Measurements from ENCODE around the gene ECHDC3.

- TF ChIP-seq POLR2A (IDR thresholded peaks at IDR 0.05; ENCODE audit: low read depth, low read length), result no peak
- no peak for TF ChIP-seq CTCF (IDR thresholded peaks at IDR 0.05; ENCODE audit: extremely low read depth in 1 of 2, insufficient read depth in 1 of 2, low read depth in 1 of 2, low read length in 2 of 2)
- no peak for TF ChIP-seq EZH2 (IDR thresholded peaks at IDR 0.05; ENCODE audit: borderline replicate concordance, low read depth, low read length, severe bottlenecking)
- no peak for TF ChIP-seq POLR2AphosphoS5 (IDR thresholded peaks at IDR 0.05; ENCODE audit: insufficient read depth, low read depth, low read length)
- TF ChIP-seq MAX (IDR thresholded peaks at IDR 0.05; ENCODE audit: insufficient read depth, insufficient read length), result no peak
- no peak for TF ChIP-seq JUN (IDR thresholded peaks at IDR 0.05; ENCODE audit: borderline replicate concordance, insufficient read depth, insufficient read length, low read depth)
- TF ChIP-seq FOS (IDR thresholded peaks at IDR 0.05; ENCODE audit: borderline replicate concordance, insufficient read depth, low read length), result no peak
- no peak for TF ChIP-seq MYC (IDR thresholded peaks at IDR 0.05; ENCODE audit: low read depth, low read length)
Observed at GRCh38 chr10:11758527-11759236, 16.5 kb downstream of the ECHDC3 start.
